Keratinocyte (primary cell): ENCODE measurements around the gene PGAM5. TPM values are rescaled to one million over a fixed set of nuclear protein-coding genes. Genes with fewer than 3 reads are reported as not detected.

ENCODE experiments used
- DNase-seq: peaks from one replicate; pipeline ENCODE4 v3.0.0-alpha.2; 2011; ENCODE audit warnings: low read depth, missing footprints, low spot score
- FAIRE-seq: peaks from 2 replicates; lab custom pipeline; 2011; peaks lifted over from hg19 to GRCh38; lab: Jason Lieb, UNC
- H2AFZ ChIP-seq: 2 replicates; pipeline ENCODE4 v1.6.0; 2012; ENCODE audit warnings: low read length, control low read depth, inconsistent platforms; ENCODE audit not compliant: control insufficient read depth
- H3K27ac ChIP-seq: 2 replicates; pipeline ENCODE4 v1.5.1; 2011; ENCODE audit warnings: low read length; ENCODE audit not compliant: control insufficient read depth, insufficient read depth
- H3K27me3 ChIP-seq: 3 replicates; pipeline ENCODE4 v1.6.0; 2011; ENCODE audit warnings: low read length; ENCODE audit not compliant: control insufficient read depth, insufficient read depth; ENCODE audit errors: extremely low read depth
- H3K36me3 ChIP-seq, 2 experiments: 2 replicates in 1 of 2; 3 replicates in 1 of 2; pipeline ENCODE4 v1.5.1; 2011; ENCODE audit warnings: low read length in 2 of 2, mild to moderate bottlenecking in 1 of 2; ENCODE audit not compliant: control insufficient read depth in 2 of 2, insufficient read depth in 2 of 2; ENCODE audit errors: extremely low read depth in 1 of 2
- H3K4me1 ChIP-seq: 3 replicates; pipeline ENCODE4 v1.5.1; 2011; ENCODE audit warnings: low read length; ENCODE audit not compliant: control insufficient read depth, insufficient read depth; ENCODE audit errors: extremely low read depth
- H3K4me2 ChIP-seq: 3 replicates; pipeline ENCODE4 v1.6.0; 2011; ENCODE audit warnings: low read depth, low read length; ENCODE audit not compliant: control insufficient read depth, insufficient read depth; ENCODE audit errors: extremely low read depth
- H3K4me3 ChIP-seq, 3 experiments: fragments of 200-600 bp in 1 of 3; sonication (generic) in 1 of 3; 2 replicates in 2 of 3; 3 replicates in 1 of 3; pipeline ENCODE4 v1.5.1; 2011 to 2016; ENCODE audit warnings: low read length in 3 of 3, mild to moderate bottlenecking in 3 of 3, control low read depth in 2 of 3, inconsistent platforms in 1 of 3, low read depth in 1 of 3, mixed read lengths in 1 of 3, mixed run types in 1 of 3, moderate library complexity in 1 of 3; ENCODE audit not compliant: control insufficient read depth in 2 of 3, insufficient read depth in 2 of 3; ENCODE audit errors: extremely low read depth in 1 of 3
- H3K79me2 ChIP-seq: 2 replicates; pipeline ENCODE4 v1.6.0; 2012; ENCODE audit warnings: low read length; ENCODE audit not compliant: control insufficient read depth, insufficient read depth
- H3K9ac ChIP-seq: 3 replicates; pipeline ENCODE4 v1.6.0; 2011; ENCODE audit warnings: low read length; ENCODE audit not compliant: control insufficient read depth, insufficient read depth; ENCODE audit errors: extremely low read depth
- H3K9me1 ChIP-seq: 3 replicates; pipeline ENCODE4 v1.6.0; 2011; ENCODE audit warnings: low read length; ENCODE audit not compliant: control insufficient read depth, insufficient read depth; ENCODE audit errors: extremely low read depth
- H3K9me3 ChIP-seq: 2 replicates; pipeline ENCODE4 v1.5.1; 2012; ENCODE audit warnings: low read depth, low read length; ENCODE audit not compliant: control insufficient read depth
- H4K20me1 ChIP-seq: 3 replicates; pipeline ENCODE4 v1.6.0; 2011; ENCODE audit warnings: low read length; ENCODE audit not compliant: control insufficient read depth, insufficient read depth; ENCODE audit errors: extremely low read depth
- CTCF ChIP-seq, 3 experiments: IDR thresholded peaks in 1 of 3; conservative IDR thresholded peaks in 1 of 3; optimal IDR thresholded peaks in 1 of 3; 2 replicates in 2 of 3; 3 replicates in 1 of 3; pipeline versions ENCODE3 to v1.5.1; 2011; ENCODE audit warnings: low read length in 3 of 3, mild to moderate bottlenecking in 3 of 3, moderate library complexity in 2 of 3, control low read depth in 1 of 3, inconsistent platforms in 1 of 3; ENCODE audit not compliant: insufficient read depth in 2 of 3; ENCODE audit errors: extremely low read depth in 1 of 3
- EZH2 ChIP-seq: IDR thresholded peaks from one replicate; pipeline ENCODE4 v1.6.1; 2012; ENCODE audit warnings: inconsistent platforms, mild to moderate bottlenecking, low read length, moderate library complexity
- dilution Hi-C: fragments of 300-500 bp; cut with MboI; formaldehyde crosslinking; loops from one replicate; pipeline ENCODE4 v1.7.0; 2020; ENCODE audit warnings: low sequenced_read_pairs; ENCODE audit not compliant: extremely low pct_ligation_motif_present
- polyA plus RNA-seq, 5 experiments: library from polyadenylated mRNA; depleted of rRNA in 3 of 5; stranded (reverse) in 3 of 5; stranded (forward) in 1 of 5; unstranded in 1 of 5; fragments of >200 nt; gene quantifications; 1 replicate in 1 of 5; 2 replicates in 3 of 5; 3 replicates in 1 of 5; pipeline versions ENCODE4 v1.2.1 to v1.2.3, GENCODE V29; 2011 to 2012; ENCODE audit warnings: missing spikeins in 2 of 5, low read depth in 1 of 5, low replicate concordance in 1 of 5

Gene PGAM5
- polyA plus RNA-seq, 1 donor (not counting 4 experiments of a cell fraction or from before 2014, with no cell fraction given) = 31.5 TPM

- FAIRE-seq (no peak), DNase-seq (no peak)
- H3K9ac ChIP-seq = no peak overlapping the region
- dilution Hi-C loops = no loop called here
- no peak overlapping the region for H2AFZ ChIP-seq
- H3K9me3 ChIP-seq = no peaks in the 10 kb centered on the region
- H3K4me2 ChIP-seq = peak overlapping the region; percentile 3
- no peak for TF ChIP-seq CTCF (optimal IDR thresholded peaks at IDR 0.05 in 1 of 3, IDR thresholded peaks at IDR 0.05 in 1 of 3, conservative IDR thresholded peaks at IDR 0.05 in 1 of 3; ENCODE audit: extremely low read depth in 1 of 3, insufficient read depth in 2 of 3, low read length in 3 of 3)
- no peak for TF ChIP-seq EZH2
- no peak overlapping the region for H3K4me3 ChIP-seq
- H3K27ac ChIP-seq = peak overlapping the region; percentile 31
- H3K79me2 ChIP-seq = no peaks in the 10 kb centered on the region
- H3K27me3 ChIP-seq = no peaks in the 10 kb centered on the region
- no peaks in the 10 kb centered on the region for H4K20me1 ChIP-seq
- H3K36me3 ChIP-seq = peaks cover 31 to 53% of the 10 kb centered on the region in 2 experiments
- H3K9me1 ChIP-seq = no peaks in the 10 kb centered on the region
- H3K4me1 ChIP-seq = peaks cover 3% of the 10 kb centered on the region
Measured at GRCh38 chr12:132669166-132669879, 41.3 kb upstream of the PGAM5 start.

- Histone ChIP-seq H3K27ac (no peak overlapping the region), H4K20me1 (no peaks in the 10 kb centered on the region), H3K79me2 (no peaks in the 10 kb centered on the region), H3K27me3 (no peaks in the 10 kb centered on the region), H3K4me2 (no peak overlapping the region), H3K9ac (no peak overlapping the region), H2AFZ (no peak overlapping the region), H3K4me1 (peaks cover 3% of the 10 kb centered on the region), H3K36me3 (peaks cover 33 to 49% of the 10 kb centered on the region in 2 experiments), H3K9me3 (no peaks in the 10 kb centered on the region), H3K9me1 (no peaks in the 10 kb centered on the region), H3K4me3 (no peak overlapping the region)
- FAIRE-seq (no peak), DNase-seq (no peak)
- no peak for TF ChIP-seq EZH2
- no peak for TF ChIP-seq CTCF (optimal IDR thresholded peaks at IDR 0.05 in 1 of 3, IDR thresholded peaks at IDR 0.05 in 1 of 3, conservative IDR thresholded peaks at IDR 0.05 in 1 of 3; ENCODE audit: extremely low read depth in 1 of 3, insufficient read depth in 2 of 3, low read length in 3 of 3)
- dilution Hi-C loops = no loop called here
Measured at GRCh38 chr12:132672116-132672515, 38.5 kb upstream of the PGAM5 start.
